ENCODE measurements around the gene NFX1. TPM values are rescaled to one million over a fixed set of nuclear protein-coding genes. Genes with fewer than 3 reads are reported as not detected.

NFX1 gene
- total and polyA plus RNA-seq, 4 donors = 13.7 to 27.9 (median 14.6) TPM

DNA sequence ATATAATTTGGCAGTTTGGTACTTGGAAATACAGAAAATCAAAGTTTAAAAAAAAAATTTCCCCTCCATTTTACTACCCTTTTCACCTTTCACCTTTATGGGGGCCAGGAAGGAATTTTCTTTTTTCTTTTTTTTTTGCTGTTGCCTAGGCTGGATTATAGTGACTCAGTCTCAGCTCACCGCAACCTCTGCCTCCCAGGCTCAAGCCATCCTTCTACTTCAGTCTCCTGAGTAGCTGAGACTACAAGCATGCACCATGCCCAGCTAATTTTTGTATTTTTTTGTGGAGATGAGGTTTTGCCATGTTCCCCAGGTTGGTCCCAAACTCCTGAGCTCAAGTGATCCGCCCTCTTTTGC is 16.4 kb upstream of the NFX1 start:
- no peaks in the 10 kb centered on the region for H3K27me3 ChIP-seq (ENCODE audit: control insufficient read depth in 4 of 4, insufficient read depth in 4 of 4, low read length in 3 of 4)
- H3K9me3 ChIP-seq (ENCODE audit: control insufficient read depth in 4 of 4, low read length in 3 of 4) = no peaks in the 10 kb centered on the region
- H3K4me1 ChIP-seq (ENCODE audit: control insufficient read depth in 4 of 4, insufficient read depth in 4 of 4, low read length in 3 of 4) = no peaks in the 10 kb centered on the region
- TF ChIP-seq JUND (IDR thresholded peaks at IDR 0.05) (no peak), HNF4G (IDR thresholded peaks at IDR 0.05) (no peak), NR2F2 (IDR thresholded peaks at IDR 0.05) (no peak), RXRA (IDR thresholded peaks at IDR 0.05) (no peak), HNF4A (conservative IDR thresholded peaks at IDR 0.05) (no peak), FOXA1 (IDR thresholded peaks at IDR 0.05) (no peak), FOXA2 (IDR thresholded peaks at IDR 0.05) (no peak), YY1 (IDR thresholded peaks at IDR 0.05) (no peak), RAD21 (IDR thresholded peaks at IDR 0.05) (no peak), SP1 (IDR thresholded peaks at IDR 0.05) (no peak)
- TF ChIP-seq, protein P1, sequence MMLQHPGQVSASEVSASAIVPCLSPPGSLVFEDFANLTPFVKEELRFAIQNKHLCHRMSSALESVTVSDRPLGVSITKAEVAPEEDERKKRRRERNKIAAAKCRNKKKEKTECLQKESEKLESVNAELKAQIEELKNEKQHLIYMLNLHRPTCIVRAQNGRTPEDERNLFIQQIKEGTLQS (IDR thresholded peaks at IDR 0.05) = no peak
- TF ChIP-seq, protein P2, sequence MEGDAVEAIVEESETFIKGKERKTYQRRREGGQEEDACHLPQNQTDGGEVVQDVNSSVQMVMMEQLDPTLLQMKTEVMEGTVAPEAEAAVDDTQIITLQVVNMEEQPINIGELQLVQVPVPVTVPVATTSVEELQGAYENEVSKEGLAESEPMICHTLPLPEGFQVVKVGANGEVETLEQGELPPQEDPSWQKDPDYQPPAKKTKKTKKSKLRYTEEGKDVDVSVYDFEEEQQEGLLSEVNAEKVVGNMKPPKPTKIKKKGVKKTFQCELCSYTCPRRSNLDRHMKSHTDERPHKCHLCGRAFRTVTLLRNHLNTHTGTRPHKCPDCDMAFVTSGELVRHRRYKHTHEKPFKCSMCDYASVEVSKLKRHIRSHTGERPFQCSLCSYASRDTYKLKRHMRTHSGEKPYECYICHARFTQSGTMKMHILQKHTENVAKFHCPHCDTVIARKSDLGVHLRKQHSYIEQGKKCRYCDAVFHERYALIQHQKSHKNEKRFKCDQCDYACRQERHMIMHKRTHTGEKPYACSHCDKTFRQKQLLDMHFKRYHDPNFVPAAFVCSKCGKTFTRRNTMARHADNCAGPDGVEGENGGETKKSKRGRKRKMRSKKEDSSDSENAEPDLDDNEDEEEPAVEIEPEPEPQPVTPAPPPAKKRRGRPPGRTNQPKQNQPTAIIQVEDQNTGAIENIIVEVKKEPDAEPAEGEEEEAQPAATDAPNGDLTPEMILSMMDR (IDR thresholded peaks at IDR 0.05; ENCODE audit: low read depth, low read length, missing input control) = no peak
- TF ChIP-seq, protein P3, sequence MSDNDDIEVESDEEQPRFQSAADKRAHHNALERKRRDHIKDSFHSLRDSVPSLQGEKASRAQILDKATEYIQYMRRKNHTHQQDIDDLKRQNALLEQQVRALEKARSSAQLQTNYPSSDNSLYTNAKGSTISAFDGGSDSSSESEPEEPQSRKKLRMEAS (IDR thresholded peaks at IDR 0.05) = no peak
- TF ChIP-seq, protein P4, sequence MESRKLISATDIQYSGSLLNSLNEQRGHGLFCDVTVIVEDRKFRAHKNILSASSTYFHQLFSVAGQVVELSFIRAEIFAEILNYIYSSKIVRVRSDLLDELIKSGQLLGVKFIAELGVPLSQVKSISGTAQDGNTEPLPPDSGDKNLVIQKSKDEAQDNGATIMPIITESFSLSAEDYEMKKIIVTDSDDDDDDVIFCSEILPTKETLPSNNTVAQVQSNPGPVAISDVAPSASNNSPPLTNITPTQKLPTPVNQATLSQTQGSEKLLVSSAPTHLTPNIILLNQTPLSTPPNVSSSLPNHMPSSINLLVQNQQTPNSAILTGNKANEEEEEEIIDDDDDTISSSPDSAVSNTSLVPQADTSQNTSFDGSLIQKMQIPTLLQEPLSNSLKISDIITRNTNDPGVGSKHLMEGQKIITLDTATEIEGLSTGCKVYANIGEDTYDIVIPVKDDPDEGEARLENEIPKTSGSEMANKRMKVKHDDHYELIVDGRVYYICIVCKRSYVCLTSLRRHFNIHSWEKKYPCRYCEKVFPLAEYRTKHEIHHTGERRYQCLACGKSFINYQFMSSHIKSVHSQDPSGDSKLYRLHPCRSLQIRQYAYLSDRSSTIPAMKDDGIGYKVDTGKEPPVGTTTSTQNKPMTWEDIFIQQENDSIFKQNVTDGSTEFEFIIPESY (IDR thresholded peaks at IDR 0.05) = no peak
- TF ChIP-seq, protein P5, sequence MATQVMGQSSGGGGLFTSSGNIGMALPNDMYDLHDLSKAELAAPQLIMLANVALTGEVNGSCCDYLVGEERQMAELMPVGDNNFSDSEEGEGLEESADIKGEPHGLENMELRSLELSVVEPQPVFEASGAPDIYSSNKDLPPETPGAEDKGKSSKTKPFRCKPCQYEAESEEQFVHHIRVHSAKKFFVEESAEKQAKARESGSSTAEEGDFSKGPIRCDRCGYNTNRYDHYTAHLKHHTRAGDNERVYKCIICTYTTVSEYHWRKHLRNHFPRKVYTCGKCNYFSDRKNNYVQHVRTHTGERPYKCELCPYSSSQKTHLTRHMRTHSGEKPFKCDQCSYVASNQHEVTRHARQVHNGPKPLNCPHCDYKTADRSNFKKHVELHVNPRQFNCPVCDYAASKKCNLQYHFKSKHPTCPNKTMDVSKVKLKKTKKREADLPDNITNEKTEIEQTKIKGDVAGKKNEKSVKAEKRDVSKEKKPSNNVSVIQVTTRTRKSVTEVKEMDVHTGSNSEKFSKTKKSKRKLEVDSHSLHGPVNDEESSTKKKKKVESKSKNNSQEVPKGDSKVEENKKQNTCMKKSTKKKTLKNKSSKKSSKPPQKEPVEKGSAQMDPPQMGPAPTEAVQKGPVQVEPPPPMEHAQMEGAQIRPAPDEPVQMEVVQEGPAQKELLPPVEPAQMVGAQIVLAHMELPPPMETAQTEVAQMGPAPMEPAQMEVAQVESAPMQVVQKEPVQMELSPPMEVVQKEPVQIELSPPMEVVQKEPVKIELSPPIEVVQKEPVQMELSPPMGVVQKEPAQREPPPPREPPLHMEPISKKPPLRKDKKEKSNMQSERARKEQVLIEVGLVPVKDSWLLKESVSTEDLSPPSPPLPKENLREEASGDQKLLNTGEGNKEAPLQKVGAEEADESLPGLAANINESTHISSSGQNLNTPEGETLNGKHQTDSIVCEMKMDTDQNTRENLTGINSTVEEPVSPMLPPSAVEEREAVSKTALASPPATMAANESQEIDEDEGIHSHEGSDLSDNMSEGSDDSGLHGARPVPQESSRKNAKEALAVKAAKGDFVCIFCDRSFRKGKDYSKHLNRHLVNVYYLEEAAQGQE (IDR thresholded peaks at IDR 0.05) = no peak
- DNase-seq (ENCODE audit: low spot score) = no peak
- H3K4me3 ChIP-seq (ENCODE audit: low read depth in 1 of 3, low read length in 3 of 3) = no peak overlapping the region
- H3K27ac ChIP-seq (ENCODE audit: low read depth in 1 of 2, low read length in 2 of 2) = no peak overlapping the region
- no peak overlapping the region for H3K9ac ChIP-seq (ENCODE audit: low read depth in 1 of 2, low read length in 2 of 2)
- H3K36me3 ChIP-seq (ENCODE audit: control insufficient read depth in 4 of 4, insufficient read depth in 3 of 4, low read depth in 1 of 4, low read length in 3 of 4) = peaks cover 8 to 65% (median 54%) of the 10 kb centered on the region in 4 donors
- WGBS = over 99% methylated on average over 2 of the region's 2 CpGs

DNA sequence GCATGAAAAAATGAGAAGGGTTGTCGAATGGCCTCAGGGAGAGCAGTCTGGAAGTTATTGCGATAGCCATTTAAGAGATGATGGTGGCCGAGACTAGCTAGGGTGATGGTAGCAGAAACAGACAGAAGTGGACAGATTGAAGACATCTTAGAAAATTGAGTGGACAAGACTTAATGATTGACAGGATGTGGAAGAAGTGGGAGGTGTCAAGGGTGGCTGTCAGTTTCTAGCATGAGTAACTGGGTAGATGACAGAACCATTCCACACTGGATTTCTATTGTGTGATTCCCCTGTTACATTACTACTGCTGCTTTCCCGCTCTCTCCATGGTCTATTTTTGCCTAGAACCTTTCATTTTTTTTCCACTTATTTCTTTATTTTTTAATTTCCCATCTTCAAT is 12.8 kb upstream of the NFX1 start:
- Histone ChIP-seq H3K4me1 (ENCODE audit: control insufficient read depth in 4 of 4, insufficient read depth in 4 of 4, low read length in 3 of 4) (no peaks in the 10 kb centered on the region), H3K27me3 (ENCODE audit: control insufficient read depth in 4 of 4, insufficient read depth in 4 of 4, low read length in 3 of 4) (no peaks in the 10 kb centered on the region), H3K27ac (ENCODE audit: low read depth in 1 of 2, low read length in 2 of 2) (no peak overlapping the region), H3K9ac (ENCODE audit: low read depth in 1 of 2, low read length in 2 of 2) (no peak overlapping the region), H3K36me3 (ENCODE audit: control insufficient read depth in 4 of 4, insufficient read depth in 3 of 4, low read depth in 1 of 4, low read length in 3 of 4) (peaks cover 15 to 68% (median 60%) of the 10 kb centered on the region in 4 donors), H3K9me3 (ENCODE audit: control insufficient read depth in 4 of 4, low read length in 3 of 4) (no peaks in the 10 kb centered on the region), H3K4me3 (ENCODE audit: low read depth in 1 of 3, low read length in 3 of 3) (no peak overlapping the region)
- DNase-seq (ENCODE audit: low spot score) = no peak
- TF ChIP-seq NR2F2 (IDR thresholded peaks at IDR 0.05) = no peak
- no peak for TF ChIP-seq GABPA (IDR thresholded peaks at IDR 0.05 in 1 of 2, conservative IDR thresholded peaks at IDR 0.05 in 1 of 2)
- TF ChIP-seq, protein P5 (IDR thresholded peaks at IDR 0.05) = no peak
- TF ChIP-seq SP1 (IDR thresholded peaks at IDR 0.05) = no peak
- TF ChIP-seq HNF4G (IDR thresholded peaks at IDR 0.05) = no peak
- WGBS = 97% methylated on average over 4 of the region's 4 CpGs

Measured in liver (tissue), 9 donors.